HepG2 (cell line): Measurements from ENCODE around the gene MRPL20. TPM values are rescaled to one million over a fixed set of nuclear protein-coding genes. Genes with fewer than 3 reads are reported as not detected.

Experiments used
- CBX2 ChIP-seq, 2 experiments: fragments of 200-600 bp in 1 of 2; sonication (generic); formaldehyde crosslinking in 1 of 2; IDR thresholded peaks; 2 replicates each; pipeline versions ENCODE4 v1.7.0 to v1.8.1; 2018 to 2022; ENCODE audit warnings: low read depth in 2 of 2, low read length in 1 of 2, mild to moderate bottlenecking in 1 of 2, missing genetic modification reagents in 1 of 2
- HNRNPLL ChIP-seq: fragments of 200-400 bp; formaldehyde crosslinking; IDR thresholded peaks from 2 replicates; pipeline ENCODE4 v1.6.1; 2017; ENCODE audit warnings: mild to moderate bottlenecking, low read depth, low read length; ENCODE audit not compliant: poor library complexity, severe bottlenecking
- KAT7 ChIP-seq: IDR thresholded peaks from 2 replicates; pipeline ENCODE4 v1.6.1; 2018; ENCODE audit warnings: borderline replicate concordance, missing compliant biosample characterization
- NFRKB ChIP-seq: fragments of 450-650 bp; IDR thresholded peaks from 2 replicates; pipeline ENCODE4 v1.6.1; 2017
- RORA ChIP-seq: sonication (generic); formaldehyde crosslinking; IDR thresholded peaks from 2 replicates; pipeline ENCODE4 v1.5.0; 2020; ENCODE audit warnings: mild to moderate bottlenecking, missing genetic modification reagents, moderate library complexity
- ZNF138 ChIP-seq: sonication (generic); formaldehyde crosslinking; IDR thresholded peaks from 2 replicates; pipeline ENCODE4 v1.5.0; 2020; ENCODE audit warnings: mild to moderate bottlenecking, low read depth, missing genetic modification reagents
- ZNF451 ChIP-seq: sonication (generic); formaldehyde crosslinking; IDR thresholded peaks from 2 replicates; pipeline ENCODE4 v1.5.0; 2020; ENCODE audit warnings: mild to moderate bottlenecking, missing genetic modification reagents
- ZNF780A ChIP-seq: sonication (generic); formaldehyde crosslinking; IDR thresholded peaks from 2 replicates; pipeline ENCODE4 v1.8.0; 2022; ENCODE audit warnings: mild to moderate bottlenecking, missing genetic modification reagents, moderate library complexity
- polyA plus RNA-seq, 8 experiments: library from polyadenylated mRNA; depleted of rRNA in 3 of 8; stranded (reverse) in 7 of 8; unstranded in 1 of 8; fragments of >200 nt; fragmentation: Illumina TruSeq in 4 of 8; extraction: Trizol in 4 of 8; gene quantifications; 2 replicates each; pipeline versions ENCODE4 v1.2.1 to v1.2.3, GENCODE V29; 2011 to 2016; ENCODE audit warnings: low read depth in 4 of 8, missing spikeins in 1 of 8, mixed read lengths in 1 of 8; ENCODE audit not compliant: insufficient read depth in 1 of 8
- total RNA-seq, 5 experiments: library from RNA; depleted of rRNA; stranded (reverse); fragments of >200 nt; fragmentation: Illumina TruSeq; extraction: Trizol; gene quantifications; 2 replicates each; pipeline ENCODE4 v1.2.3, GENCODE V29; 2016; ENCODE audit warnings: low read depth in 1 of 5
- TF ChIP-seq, protein P1 (sequence below): sonication (generic); formaldehyde crosslinking; conservative IDR thresholded peaks from 2 replicates; pipeline ENCODE4 v1.4.0; 2020; ENCODE audit warnings: missing genetic modification reagents
- TF ChIP-seq, protein P2 (sequence below): sonication (generic); formaldehyde crosslinking; IDR thresholded peaks from 2 replicates; pipeline ENCODE4 v1.4.0; 2020; ENCODE audit warnings: mild to moderate bottlenecking, missing genetic modification reagents
- TF ChIP-seq, protein P3 (sequence below): sonication (generic); formaldehyde crosslinking; IDR thresholded peaks from 2 replicates; pipeline ENCODE4 v1.8.0; 2022; ENCODE audit warnings: mild to moderate bottlenecking, missing genetic modification reagents, borderline replicate concordance
- TF ChIP-seq, protein P4 (sequence below): sonication (generic); formaldehyde crosslinking; IDR thresholded peaks from 2 replicates; pipeline ENCODE4 v1.5.0; 2020; ENCODE audit warnings: missing genetic modification reagents
- TF ChIP-seq, protein P5 (sequence below): sonication (generic); formaldehyde crosslinking; IDR thresholded peaks from 2 replicates; pipeline ENCODE4 v1.4.0; 2020; ENCODE audit warnings: missing genetic modification reagents

MRPL20 gene
- total and polyA plus RNA-seq, 2 of the 13 experiments (the other 11 are each of a cell fraction or from before 2014, with no cell fraction given) = 59.2 to 127 TPM

DNA sequence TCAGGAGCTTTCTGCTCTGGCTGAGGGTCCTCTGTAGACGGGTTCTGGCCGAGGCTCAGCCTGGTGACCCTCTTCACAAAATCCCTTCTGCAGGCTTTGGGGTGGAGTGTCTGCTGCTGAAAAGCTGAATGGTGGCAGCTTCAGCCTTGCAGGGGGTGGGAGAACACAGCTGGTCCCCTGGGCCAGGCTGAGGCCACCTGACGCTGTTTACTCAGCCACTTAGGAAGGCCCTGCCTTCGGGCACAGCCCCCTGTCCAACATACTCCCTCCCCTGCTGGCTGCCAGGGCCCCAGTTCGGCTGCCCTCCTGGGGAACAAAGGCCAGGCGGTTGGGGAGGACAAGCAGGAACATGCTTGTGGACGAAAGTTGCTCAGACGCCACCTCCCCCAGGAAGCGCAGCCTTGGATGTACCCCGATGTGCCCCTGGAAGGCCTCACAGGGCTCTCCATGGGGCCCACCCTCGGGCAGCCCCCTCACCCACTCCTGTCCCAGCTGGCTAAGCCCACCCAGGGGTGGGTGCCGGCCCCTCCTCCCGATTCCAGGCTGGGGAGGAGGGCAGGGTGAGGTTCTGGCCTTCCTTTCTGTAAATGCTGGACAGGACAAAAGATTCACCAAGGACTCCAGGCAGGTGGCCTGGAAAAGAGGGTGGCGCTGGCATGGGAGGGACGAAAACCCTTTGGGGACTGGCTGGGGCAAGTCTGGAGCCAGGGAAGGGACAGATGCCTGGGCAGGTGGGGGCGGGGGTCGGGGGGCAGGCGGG, 14.2 kb upstream of the MRPL20 start, which contains the start of gene ANKRD65 (continued):
- TF ChIP-seq, protein P1, sequence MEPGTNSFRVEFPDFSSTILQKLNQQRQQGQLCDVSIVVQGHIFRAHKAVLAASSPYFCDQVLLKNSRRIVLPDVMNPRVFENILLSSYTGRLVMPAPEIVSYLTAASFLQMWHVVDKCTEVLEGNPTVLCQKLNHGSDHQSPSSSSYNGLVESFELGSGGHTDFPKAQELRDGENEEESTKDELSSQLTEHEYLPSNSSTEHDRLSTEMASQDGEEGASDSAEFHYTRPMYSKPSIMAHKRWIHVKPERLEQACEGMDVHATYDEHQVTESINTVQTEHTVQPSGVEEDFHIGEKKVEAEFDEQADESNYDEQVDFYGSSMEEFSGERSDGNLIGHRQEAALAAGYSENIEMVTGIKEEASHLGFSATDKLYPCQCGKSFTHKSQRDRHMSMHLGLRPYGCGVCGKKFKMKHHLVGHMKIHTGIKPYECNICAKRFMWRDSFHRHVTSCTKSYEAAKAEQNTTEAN (CRISPR knock-in tag) = 0 out of 2 replicates have a peak, but pooled peaks have one; percentile 28
- TF ChIP-seq, protein P2, sequence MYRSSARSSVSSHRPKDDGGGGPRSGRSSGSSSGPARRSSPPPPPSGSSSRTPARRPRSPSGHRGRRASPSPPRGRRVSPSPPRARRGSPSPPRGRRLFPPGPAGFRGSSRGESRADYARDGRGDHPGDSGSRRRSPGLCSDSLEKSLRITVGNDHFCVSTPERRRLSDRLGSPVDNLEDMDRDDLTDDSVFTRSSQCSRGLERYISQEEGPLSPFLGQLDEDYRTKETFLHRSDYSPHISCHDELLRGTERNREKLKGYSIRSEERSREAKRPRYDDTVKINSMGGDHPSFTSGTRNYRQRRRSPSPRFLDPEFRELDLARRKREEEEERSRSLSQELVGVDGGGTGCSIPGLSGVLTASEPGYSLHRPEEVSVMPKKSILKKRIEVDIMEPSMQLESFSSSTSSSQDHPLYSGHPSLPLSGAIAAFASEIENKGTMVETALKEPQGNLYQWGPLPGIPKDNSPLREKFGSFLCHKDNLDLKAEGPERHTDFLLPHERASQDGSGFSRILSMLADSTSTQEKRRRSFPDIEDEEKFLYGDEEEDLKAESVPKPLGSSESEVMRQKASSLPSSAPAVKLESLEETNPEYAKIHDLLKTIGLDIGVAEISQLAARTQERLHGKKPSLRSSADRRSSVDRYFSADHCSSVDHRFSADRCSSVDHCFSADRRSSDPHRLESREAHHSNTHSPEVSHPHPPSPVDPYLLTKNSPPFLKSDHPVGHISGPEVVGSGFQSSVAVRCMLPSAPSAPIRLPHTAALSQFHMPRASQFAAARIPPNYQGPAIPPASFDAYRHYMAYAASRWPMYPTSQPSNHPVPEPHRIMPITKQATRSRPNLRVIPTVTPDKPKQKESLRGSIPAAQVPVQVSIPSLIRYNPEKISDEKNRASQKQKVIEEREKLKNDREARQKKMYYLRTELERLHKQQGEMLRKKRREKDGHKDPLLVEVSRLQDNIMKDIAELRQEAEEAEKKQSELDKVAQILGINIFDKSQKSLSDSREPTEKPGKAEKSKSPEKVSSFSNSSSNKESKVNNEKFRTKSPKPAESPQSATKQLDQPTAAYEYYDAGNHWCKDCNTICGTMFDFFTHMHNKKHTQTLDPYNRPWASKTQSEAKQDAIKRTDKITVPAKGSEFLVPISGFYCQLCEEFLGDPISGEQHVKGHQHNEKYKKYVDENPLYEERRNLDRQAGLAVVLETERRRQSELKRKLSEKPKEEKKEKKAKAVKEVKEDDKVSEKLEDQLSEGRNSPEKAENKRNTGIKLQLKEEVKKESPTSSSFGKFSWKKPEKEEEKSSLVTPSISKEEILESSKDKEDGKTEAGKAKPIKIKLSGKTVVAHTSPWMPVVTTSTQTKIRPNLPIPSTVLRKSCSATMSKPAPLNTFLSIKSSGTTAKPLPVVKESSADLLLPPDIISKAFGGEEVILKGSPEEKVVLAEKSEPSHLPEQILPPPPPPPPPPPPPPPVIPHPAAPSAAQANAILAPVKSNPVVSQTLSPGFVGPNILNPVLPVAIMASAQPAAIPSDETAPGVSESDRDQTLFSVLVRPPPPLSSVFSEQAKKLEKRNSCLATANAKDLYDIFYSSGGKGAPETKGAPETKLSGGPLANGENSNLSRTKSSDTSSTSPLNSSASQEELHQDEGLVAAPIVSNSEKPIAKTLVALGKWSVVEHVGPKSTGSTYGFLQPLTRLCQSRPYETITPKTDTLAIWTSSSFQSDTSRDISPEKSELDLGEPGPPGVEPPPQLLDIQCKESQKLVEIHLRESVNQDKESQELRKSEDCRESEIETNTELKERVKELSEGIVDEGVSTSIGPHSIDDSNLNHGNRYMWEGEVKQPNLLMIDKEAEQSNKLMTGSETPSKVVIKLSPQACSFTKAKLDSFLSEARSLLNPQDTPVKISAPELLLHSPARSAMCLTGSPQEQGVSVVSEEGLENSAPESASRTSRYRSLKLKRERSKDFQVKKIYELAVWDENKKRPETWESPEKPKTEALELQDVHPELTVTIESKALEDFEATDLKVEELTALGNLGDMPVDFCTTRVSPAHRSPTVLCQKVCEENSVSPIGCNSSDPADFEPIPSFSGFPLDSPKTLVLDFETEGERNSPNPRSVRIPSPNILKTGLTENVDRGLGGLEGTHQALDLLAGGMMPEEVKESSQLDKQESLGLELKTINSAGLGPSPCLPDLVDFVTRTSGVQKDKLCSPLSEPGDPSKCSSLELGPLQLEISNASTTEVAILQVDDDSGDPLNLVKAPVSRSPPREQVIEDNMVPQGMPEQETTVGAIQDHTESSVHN (CRISPR knock-in tag) = no peak
- TF ChIP-seq ZNF451 (CRISPR knock-in tag) (peak; percentile 36; the same call in 1 of the 2 replicates), RORA (CRISPR knock-in tag) (no peak), ZNF780A (CRISPR knock-in tag) (no peak), HNRNPLL (no peak), ZNF138 (CRISPR knock-in tag) (no peak), CBX2 (IDR thresholded peaks at IDR 0.05; ENCODE audit: low read depth, low read length) (no peak), CBX2 (CRISPR knock-in tag; IDR thresholded peaks at IDR 0.05; ENCODE audit: low read depth) (no peak), KAT7 (no peak), NFRKB (no peak)
- TF ChIP-seq, protein P3, sequence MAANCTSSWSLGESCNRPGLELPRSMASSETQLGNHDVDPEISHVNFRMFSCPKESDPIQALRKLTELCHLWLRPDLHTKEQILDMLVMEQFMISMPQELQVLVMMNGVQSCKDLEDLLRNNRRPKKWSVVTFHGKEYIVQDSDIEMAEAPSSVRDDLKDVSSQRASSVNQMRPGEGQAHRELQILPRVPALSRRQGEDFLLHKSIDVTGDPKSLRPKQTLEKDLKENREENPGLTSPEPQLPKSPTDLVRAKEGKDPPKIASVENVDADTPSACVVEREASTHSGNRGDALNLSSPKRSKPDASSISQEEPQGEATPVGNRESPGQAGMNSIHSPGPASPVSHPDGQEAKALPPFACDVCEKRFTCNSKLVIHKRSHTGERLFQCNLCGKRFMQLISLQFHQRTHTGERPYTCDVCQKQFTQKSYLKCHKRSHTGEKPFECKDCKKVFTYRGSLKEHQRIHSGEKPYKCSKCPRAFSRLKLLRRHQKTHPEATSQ (CRISPR knock-in tag) = no peak
- TF ChIP-seq, protein P4, sequence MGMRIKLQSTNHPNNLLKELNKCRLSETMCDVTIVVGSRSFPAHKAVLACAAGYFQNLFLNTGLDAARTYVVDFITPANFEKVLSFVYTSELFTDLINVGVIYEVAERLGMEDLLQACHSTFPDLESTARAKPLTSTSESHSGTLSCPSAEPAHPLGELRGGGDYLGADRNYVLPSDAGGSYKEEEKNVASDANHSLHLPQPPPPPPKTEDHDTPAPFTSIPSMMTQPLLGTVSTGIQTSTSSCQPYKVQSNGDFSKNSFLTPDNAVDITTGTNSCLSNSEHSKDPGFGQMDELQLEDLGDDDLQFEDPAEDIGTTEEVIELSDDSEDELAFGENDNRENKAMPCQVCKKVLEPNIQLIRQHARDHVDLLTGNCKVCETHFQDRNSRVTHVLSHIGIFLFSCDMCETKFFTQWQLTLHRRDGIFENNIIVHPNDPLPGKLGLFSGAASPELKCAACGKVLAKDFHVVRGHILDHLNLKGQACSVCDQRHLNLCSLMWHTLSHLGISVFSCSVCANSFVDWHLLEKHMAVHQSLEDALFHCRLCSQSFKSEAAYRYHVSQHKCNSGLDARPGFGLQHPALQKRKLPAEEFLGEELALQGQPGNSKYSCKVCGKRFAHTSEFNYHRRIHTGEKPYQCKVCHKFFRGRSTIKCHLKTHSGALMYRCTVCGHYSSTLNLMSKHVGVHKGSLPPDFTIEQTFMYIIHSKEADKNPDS (CRISPR knock-in tag) = no peak
- TF ChIP-seq, protein P5, sequence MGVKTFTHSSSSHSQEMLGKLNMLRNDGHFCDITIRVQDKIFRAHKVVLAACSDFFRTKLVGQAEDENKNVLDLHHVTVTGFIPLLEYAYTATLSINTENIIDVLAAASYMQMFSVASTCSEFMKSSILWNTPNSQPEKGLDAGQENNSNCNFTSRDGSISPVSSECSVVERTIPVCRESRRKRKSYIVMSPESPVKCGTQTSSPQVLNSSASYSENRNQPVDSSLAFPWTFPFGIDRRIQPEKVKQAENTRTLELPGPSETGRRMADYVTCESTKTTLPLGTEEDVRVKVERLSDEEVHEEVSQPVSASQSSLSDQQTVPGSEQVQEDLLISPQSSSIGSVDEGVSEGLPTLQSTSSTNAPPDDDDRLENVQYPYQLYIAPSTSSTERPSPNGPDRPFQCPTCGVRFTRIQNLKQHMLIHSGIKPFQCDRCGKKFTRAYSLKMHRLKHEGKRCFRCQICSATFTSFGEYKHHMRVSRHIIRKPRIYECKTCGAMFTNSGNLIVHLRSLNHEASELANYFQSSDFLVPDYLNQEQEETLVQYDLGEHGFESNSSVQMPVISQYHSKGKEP (CRISPR knock-in tag) = no peak
